Muscle of leg (tissue), 11 donors: Measurements from ENCODE around the gene PNLIPRP2. TPM values are rescaled to one million over a fixed set of nuclear protein-coding genes. Genes with fewer than 3 reads are reported as not detected.

Experiments
- DNase-seq: peaks from one replicate; pipeline ENCODE4 v3.0.0; 2013
- H3K27ac ChIP-seq: one replicate; pipeline ENCODE4 v1.5.1; 2013; ENCODE audit warnings: mild to moderate bottlenecking, low read length, control low read depth
- H3K27me3 ChIP-seq: one replicate; pipeline ENCODE4 v1.6.1; 2013; ENCODE audit warnings: low read length; ENCODE audit not compliant: control insufficient read depth, insufficient read depth
- H3K36me3 ChIP-seq: one replicate; pipeline ENCODE4 v1.6.1; 2013; ENCODE audit warnings: low read length; ENCODE audit not compliant: control insufficient read depth, insufficient read depth
- H3K4me1 ChIP-seq: one replicate; pipeline ENCODE4 v1.6.1; 2013; ENCODE audit warnings: low read length; ENCODE audit not compliant: control insufficient read depth, insufficient read depth
- H3K4me3 ChIP-seq: one replicate; pipeline ENCODE4 v1.5.1; 2013; ENCODE audit warnings: low read length, control low read depth
- H3K9me3 ChIP-seq: replicated peaks from 2 replicates; pipeline ENCODE4 v1.6.1; 2013; ENCODE audit warnings: low read depth, low read length; ENCODE audit not compliant: control insufficient read depth
- WGBS: methylation state at CpG from one replicate; pipeline ENCODE4 v1.1.5; 2013; ENCODE audit warnings: missing lambda C conversion rate; ENCODE audit not compliant: insufficient coverage; 5-methylcytosine and 5-hydroxymethylcytosine counted together
- polyA plus RNA-seq, 8 donors: library from polyadenylated mRNA; unstranded; fragments of 120-200 nt; gene quantifications; one replicate each; pipeline versions ENCODE4 v1.2.1 to v1.2.3, GENCODE V29; 2013; ENCODE audit warnings: inconsistent platforms in 1 of 8, low replicate concordance in 1 of 8; ENCODE audit not compliant: insufficient read length in 8 of 8, insufficient read depth in 1 of 8
- total RNA-seq: library from RNA; stranded (reverse); fragments of 120-200 nt; gene quantifications from one replicate; pipeline ENCODE4 v1.2.4, GENCODE V29; 2013

PNLIPRP2 gene
- total and polyA plus RNA-seq, 9 donors, result 0.20 to 0.51 (median 0.46) TPM; not detected in 3

- Histone ChIP-seq H3K27me3 (peaks cover 8% of the 10 kb centered on the region), H3K36me3 (no peaks in the 10 kb centered on the region), H3K9me3 (peaks cover 5% of the 10 kb centered on the region), H3K4me1 (peaks cover 16% of the 10 kb centered on the region), H3K27ac (no peak overlapping the region), H3K4me3 (no peak overlapping the region)
- 83% methylated on average over 1 of the region's 3 CpGs for WGBS
- DNase-seq, result no peak
Measured at GRCh38 chr10:116667484-116667883, 46.7 kb downstream of the PNLIPRP2 start.

- 92% methylated on average over 7 of the region's 9 CpGs for WGBS
- no peak for DNase-seq
- H3K27ac ChIP-seq, result no peak overlapping the region
- peaks cover 5% of the 10 kb centered on the region for H3K9me3 ChIP-seq
- H3K27me3 ChIP-seq, result peaks cover 8% of the 10 kb centered on the region
- H3K4me1 ChIP-seq, result peaks cover 16% of the 10 kb centered on the region
- no peak overlapping the region for H3K4me3 ChIP-seq
- H3K36me3 ChIP-seq, result no peaks in the 10 kb centered on the region
Measured at GRCh38 chr10:116668018-116668417, 47.3 kb downstream of the PNLIPRP2 start.

- no peaks in the 10 kb centered on the region for H3K36me3 ChIP-seq
- H3K4me3 ChIP-seq, result no peak overlapping the region
- H3K27ac ChIP-seq, result no peak overlapping the region
- peaks cover 8% of the 10 kb centered on the region for H3K27me3 ChIP-seq
- WGBS, result no CpG with 5 or more reads among the region's 2 CpGs
- no peak for DNase-seq
- peaks cover 5% of the 10 kb centered on the region for H3K9me3 ChIP-seq
- H3K4me1 ChIP-seq, result peaks cover 16% of the 10 kb centered on the region
Measured at GRCh38 chr10:116668446-116668845, 47.7 kb downstream of the PNLIPRP2 start.

GRCh38 chr10:116669080-116669479 is 48.3 kb downstream of the PNLIPRP2 start:
- WGBS, result 73% methylated on average over 4 of the region's 5 CpGs
- DNase-seq, result no peak
- Histone ChIP-seq H3K27ac (no peak overlapping the region), H3K27me3 (peaks cover 8% of the 10 kb centered on the region), H3K36me3 (no peaks in the 10 kb centered on the region), H3K9me3 (peaks cover 5% of the 10 kb centered on the region), H3K4me3 (no peak overlapping the region), H3K4me1 (peaks cover 16% of the 10 kb centered on the region)

DNA sequence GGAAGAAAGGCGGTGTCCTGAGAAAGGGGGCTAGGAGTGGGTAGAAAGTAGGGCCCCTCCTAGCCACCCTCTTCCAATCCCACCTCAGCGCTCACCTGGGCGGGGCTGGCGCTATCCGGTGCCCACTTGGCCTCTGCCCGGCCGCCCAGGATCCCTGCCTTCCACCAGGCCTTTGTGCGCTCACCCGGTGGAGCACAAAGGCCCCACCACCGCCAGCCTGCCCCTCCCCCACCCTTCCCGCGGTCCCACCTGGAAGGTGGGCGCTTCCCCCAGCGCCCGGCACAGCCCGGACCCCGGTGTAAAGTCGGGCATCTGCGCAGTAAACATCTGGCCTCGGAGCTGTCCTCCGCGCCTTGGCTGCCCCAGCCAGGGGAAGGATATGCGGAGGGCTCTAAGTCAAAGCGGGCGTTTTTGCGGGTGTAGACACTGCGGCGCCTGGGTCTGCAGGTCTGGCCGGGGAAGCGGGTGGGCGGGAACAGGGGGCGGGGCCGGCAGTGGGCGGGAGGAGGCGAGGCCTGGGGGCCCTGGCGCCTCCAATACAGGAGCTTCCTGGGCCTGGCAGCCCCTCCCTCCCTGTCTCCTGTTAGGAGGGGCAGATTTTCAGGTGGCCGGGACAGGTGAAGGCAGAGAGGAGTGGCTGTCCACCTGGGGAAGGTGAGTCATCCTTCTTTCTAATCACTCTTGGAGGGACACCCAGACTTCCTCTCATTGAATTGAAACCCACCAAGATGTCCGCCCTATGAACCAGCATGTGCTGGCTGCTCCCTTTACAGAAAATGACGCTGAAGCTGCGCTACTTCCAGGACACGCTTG is 49.3 kb downstream of the PNLIPRP2 start:
- 17% methylated on average over 24 of the region's 41 CpGs for WGBS
- H3K36me3 ChIP-seq, result no peaks in the 10 kb centered on the region
- peaks cover 6% of the 10 kb centered on the region for H3K27me3 ChIP-seq
- no peak overlapping the region for H3K27ac ChIP-seq
- DNase-seq, result no peak
- peaks cover 16% of the 10 kb centered on the region for H3K4me1 ChIP-seq
- H3K4me3 ChIP-seq, result peak overlapping the region; percentile 21
- peaks cover 5% of the 10 kb centered on the region for H3K9me3 ChIP-seq

GRCh38 chr10:116670706-116671105 is 50.0 kb downstream of the PNLIPRP2 start:
- WGBS, result 94% methylated on average over 3 of the region's 6 CpGs
- Histone ChIP-seq H3K36me3 (no peaks in the 10 kb centered on the region), H3K9me3 (peaks cover 5% of the 10 kb centered on the region), H3K27me3 (peaks cover 6% of the 10 kb centered on the region), H3K27ac (no peak overlapping the region), H3K4me3 (no peak overlapping the region), H3K4me1 (peaks cover 11% of the 10 kb centered on the region)
- no peak for DNase-seq

DNA sequence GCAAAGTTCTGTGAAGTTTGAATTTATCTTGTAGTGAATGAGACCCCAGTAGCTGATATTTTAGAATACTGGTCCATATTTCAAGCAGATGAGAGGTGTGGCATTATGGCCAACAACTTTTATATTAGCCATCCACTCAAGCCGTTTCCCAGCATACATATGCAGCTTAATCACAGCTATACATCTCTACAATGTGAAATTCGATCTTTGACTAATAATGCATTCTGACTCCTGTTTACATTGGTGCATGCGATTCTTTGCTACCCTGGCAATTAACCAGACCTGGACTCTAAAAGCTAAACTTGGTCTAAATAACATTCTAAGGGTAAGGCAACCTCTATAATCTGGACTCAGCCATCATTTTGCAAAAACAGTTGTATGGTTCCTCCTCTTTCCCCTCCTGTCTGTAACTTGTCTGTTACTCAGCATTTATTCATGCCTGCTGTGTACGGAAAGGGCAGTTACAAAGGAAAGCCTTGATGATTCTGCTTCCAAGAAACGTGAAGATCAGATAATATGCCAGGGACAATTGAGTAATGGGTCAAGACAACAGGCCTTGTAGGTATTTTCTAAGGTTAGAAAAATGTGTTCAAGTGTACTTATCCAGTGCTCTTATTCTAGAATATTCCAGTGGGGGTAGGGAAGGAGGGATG is 50.6 kb downstream of the PNLIPRP2 start:
- Histone ChIP-seq H3K4me3 (no peak overlapping the region), H3K9me3 (peaks cover 5% of the 10 kb centered on the region), H3K27me3 (peaks cover 6% of the 10 kb centered on the region), H3K27ac (no peak overlapping the region), H3K36me3 (no peaks in the 10 kb centered on the region), H3K4me1 (peaks cover 6% of the 10 kb centered on the region)
- 60% methylated on average over 4 of the region's 5 CpGs for WGBS
- no peak for DNase-seq

DNA sequence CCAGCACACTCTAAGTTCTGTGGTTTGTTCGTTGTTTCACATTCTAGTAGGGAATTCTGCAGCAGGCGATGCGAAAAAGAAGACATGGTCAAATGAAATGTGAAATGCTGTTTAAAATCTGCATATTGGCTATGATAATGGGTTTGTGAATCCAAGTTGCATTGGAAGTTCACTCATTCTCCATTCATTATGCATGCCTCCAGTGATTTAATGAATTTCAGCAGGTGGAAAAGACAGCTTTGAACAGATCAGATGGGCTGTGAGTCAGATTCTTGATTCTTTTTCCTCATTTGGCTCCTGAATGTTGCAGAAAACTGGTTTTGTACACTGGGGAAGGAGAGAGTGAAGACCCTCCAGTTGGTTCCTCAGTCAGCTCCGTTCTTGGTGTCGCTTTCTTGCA is 52.1 kb downstream of the PNLIPRP2 start:
- peaks cover 5% of the 10 kb centered on the region for H3K36me3 ChIP-seq
- no peak for DNase-seq
- no peaks in the 10 kb centered on the region for H3K9me3 ChIP-seq
- H3K27me3 ChIP-seq, result peaks cover 6% of the 10 kb centered on the region
- no peak overlapping the region for H3K4me3 ChIP-seq
- no CpG with 5 or more reads among the region's 5 CpGs for WGBS
- no peak overlapping the region for H3K27ac ChIP-seq
- H3K4me1 ChIP-seq, result peaks cover 3% of the 10 kb centered on the region

GRCh38 chr10:116673866-116674265 is 53.1 kb downstream of the PNLIPRP2 start:
- no peak for DNase-seq
- Histone ChIP-seq H3K36me3 (peaks cover 5% of the 10 kb centered on the region), H3K4me3 (no peak overlapping the region), H3K4me1 (peaks cover 3% of the 10 kb centered on the region), H3K9me3 (no peaks in the 10 kb centered on the region), H3K27me3 (peaks cover 6% of the 10 kb centered on the region), H3K27ac (no peak overlapping the region)
- WGBS, result no CpG with 5 or more reads among the region's 2 CpGs

DNA sequence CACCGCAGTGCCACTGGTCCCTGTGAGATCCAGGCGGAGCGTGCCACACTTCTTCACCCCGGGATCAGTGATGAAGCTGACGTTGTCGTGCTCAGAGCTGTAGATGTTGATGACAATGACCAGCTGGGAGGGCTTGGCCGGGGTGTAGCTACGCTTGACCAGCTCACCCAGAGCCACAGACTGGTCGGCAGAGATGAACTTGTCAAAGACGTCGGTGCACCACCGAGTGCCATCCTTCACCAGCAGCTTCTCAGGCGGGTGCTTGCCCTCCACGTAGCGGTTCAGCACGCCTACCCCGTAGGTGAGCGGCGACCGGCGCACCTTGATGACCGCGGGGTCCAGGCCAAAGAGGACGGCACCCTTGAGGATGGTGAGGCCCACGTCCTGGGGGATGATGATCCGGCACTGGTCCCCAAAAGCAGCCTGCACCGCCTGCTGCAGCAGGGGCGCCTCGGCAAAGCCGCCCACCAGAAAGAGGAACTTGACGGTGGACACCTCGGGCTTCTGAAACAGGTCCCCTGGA is 54.2 kb downstream of the PNLIPRP2 start:
- H3K4me3 ChIP-seq, result no peak overlapping the region
- peaks cover under 1% of the 10 kb centered on the region for H3K4me1 ChIP-seq
- WGBS, result 92% methylated on average over 32 of the region's 32 CpGs
- H3K27me3 ChIP-seq, result peaks cover 3% of the 10 kb centered on the region
- peaks cover 5% of the 10 kb centered on the region for H3K36me3 ChIP-seq
- H3K9me3 ChIP-seq, result no peaks in the 10 kb centered on the region
- no peak overlapping the region for H3K27ac ChIP-seq
- DNase-seq, result no peak
